Endometrial microvascular endothelial cells (primary cell): ENCODE data around the gene TM7SF2. TPM values are rescaled to one million over a fixed set of nuclear protein-coding genes. Genes with fewer than 3 reads are reported as not detected.
"Not testable (repeated sequence)": the region's sequence is repeated elsewhere in the genome, so short reads cannot be mapped to it uniquely, and the experiment has no call there.

Experiments used
- in situ Hi-C: cut with HindIII; loops from 2 replicates; pipeline ENCODE4 v1.10.0; 2017; ENCODE audit warnings: low sequenced_read_pairs, low pct_unique_long_range_greater_than_20kb; ENCODE audit errors: inconsistent ontology term
- total RNA-seq: library from RNA; depleted of rRNA; stranded (reverse); fragments of >200 nt; gene quantifications from one replicate; pipeline ENCODE4 v1.2.3, GENCODE V29; 2015; ENCODE audit errors: inconsistent ontology term

Gene TM7SF2
- total RNA-seq, 1 donor from 2014 or later, result 16.6 TPM

DNA sequence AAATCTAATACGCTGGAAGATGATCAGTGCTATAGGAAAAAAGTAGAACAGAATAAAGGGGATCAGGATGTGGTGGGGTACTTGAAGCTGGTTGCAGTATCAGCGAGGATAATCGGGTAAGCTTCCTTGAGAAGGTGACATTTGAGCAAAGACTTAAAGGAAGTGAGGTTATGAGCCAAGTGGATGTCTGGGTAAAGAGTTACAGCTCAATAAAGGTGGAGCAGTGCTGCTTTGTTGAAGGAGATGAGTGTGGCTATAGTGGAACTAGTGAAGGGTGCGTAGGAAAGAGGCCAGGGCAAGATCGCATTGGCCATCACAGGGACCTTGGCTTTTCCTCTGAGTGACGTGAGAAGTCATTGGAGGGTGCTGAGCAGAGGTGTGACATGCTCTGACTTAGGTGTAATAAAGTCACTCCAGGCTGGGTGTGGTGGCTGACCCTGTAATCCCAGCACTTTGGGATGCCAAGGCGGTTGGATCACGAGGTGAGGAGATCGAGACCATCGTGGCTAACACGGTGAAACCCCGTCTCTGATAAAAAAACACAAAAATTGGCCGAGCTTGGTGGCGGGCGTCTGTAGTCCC, 24.9 kb downstream of the TM7SF2 start:
- in situ Hi-C loops, result no loop called here

DNA sequence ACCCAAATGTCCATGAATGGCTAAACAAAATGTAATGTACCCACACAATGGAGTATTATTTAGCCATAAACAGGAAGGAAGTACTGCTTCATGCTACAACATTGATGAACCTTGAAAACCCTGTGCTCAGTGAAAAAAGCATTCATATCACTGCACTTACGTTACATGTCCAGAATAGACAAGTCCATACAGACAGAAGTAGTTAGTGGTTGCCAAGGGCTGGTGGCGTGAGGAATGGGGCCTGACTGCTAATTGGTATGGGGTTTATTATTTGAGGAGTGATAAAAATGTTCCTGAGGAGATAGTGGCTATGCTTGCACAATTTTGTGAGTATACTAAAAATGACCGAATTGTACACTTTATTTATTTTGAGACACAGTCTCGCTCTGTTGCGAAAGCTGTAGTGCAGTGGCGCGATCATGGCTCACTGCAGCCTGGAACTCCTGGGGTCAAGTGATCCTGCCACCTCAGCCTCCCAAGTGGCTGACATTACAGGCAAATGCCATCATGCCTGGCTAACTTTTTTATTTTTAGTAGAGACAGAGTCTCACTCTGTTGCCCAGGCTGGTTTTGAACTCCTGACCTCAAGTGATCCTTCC, 30.3 kb downstream of the TM7SF2 start:
- in situ Hi-C loops, result no loop called here

DNA sequence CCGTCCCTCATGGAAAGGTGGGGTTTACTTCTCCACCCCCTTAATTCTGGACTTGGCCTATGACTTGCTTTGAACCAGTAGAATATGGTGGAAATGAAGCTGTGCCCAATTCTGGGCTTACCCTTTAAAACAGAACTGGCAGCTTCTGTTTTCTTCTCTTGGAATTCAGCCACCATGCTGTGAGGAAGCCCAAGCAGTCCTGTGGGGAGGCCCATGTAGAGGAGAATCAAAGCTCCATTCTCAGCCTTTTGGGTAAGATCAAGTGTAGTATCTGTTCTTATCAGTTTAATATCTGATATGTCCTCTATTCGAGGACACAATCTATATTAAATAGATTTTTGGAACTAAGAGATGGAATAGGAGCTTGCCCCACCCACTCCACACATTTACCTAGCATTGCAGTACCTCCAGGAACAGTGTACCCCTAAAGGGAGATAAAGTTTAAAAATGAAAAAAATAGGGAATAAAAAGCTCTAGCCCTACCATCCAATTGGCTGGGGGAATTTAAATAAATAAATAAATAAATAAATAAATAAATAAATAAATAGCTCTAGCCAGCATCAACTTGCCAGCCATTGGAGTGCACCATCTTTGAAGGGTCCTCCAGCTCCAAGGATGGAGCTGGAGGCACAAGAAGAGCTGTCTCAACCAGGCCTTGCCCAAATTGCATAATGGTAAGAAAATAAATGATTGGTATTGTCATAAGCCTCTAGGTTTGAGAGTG, 35.8 kb downstream of the TM7SF2 start:
- in situ Hi-C loops, result no loop called here

DNA sequence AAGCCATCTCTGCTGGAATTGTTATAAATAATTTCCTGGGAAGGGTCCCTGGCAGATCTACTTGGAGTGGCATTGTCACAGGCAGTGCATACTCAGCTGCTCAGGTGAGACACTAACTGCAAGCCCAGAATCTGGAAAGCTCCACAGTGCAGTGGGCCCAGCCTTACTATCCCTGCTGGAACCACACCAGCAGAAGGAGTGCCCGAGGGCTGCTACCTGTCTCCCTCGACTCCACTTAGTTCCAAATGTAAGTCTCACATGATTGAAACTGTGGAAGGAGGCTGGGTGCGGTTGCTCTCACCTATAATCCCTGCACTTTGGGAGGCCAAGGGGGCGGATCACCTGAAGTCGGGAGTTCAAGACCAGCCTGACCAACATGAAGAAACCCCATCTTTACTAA, 37.0 kb downstream of the TM7SF2 start:
- in situ Hi-C loops, result no loop called here

DNA sequence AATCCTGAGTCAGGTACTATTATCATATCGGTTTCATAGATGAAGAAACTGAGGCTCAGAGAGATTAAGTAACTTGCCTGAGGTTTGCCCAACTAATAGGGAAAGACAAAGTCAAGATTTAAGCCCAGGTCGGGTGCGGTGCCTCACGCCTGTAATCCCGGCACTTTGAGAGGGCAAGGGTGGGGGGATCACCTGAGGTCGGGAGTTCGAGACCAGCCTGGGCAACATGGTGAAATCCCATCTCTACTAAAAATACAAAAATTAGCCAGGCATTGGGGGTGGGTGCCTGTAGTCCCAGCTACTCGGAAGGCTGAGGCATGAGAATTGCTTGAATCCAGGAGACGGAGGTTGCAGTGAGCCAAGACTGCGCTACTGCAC, 38.4 kb downstream of the TM7SF2 start:
- in situ Hi-C loops, result not testable (repeated sequence)

DNA sequence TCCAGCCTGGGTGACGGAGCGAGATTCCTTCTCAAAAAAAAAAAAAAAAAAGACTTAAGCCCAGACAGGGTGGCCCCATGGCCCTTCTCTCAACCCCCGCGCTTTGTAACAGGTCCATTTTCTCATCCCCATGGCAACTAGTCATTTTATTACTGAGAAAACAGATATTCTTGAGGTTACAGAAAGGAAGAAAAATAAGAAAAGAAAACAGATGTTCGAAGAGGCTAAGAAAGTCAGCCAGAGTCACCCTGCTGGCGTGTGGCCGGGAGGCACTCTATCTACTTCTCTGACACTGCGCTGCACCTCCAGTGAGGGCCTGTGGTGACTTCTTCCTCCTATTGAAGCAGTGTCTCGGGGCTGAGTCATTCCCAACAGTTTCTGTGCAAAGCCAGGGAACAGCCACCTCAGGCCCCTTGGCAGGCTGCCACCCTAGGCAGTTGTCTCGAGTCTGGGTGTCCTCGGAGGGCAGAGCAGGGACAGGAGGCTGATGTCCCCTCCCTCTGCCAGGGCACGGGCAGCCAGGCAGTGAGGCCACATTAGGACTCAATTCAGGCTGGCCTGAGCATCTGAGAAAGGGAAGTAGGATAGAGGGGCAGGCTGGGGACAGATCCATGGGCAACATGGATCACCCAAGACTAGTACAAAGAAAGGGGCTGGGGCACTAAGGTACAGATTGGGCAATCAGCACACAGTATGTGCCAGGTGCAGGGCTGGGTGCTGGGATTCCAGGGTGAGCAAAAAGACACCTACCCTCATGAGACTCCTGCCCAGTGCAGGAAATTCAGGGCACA, 39.0 kb downstream of the TM7SF2 start:
- in situ Hi-C loops, result no loop called here

DNA sequence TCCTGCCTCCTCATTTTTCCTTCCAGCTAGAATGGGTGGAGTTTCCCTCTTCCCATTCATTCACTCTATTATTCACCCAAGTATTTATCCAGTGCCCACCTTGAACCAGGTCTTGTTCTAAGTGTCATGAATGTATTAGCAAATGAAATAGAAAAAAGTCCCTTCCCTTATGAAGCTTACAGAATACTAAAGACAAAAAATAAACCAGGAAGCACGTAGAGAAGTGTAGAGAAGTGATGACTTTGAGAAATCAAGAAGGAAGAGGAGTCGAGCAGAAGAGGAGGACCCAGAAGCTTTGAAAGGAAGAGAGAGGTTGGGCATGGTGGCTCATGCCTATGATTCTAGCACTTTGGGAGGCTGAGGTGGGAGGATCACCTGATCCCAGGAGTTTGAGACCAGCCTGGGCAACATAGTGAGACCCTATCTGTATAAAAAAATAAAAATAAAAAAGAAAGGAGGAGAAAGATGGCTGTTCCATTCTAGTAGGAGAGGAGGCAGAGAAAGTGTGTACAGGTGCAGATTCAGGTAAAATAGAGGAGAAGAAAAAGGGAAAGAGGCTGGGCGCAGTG, 39.7 kb downstream of the TM7SF2 start:
- in situ Hi-C loops, result no loop called here

DNA sequence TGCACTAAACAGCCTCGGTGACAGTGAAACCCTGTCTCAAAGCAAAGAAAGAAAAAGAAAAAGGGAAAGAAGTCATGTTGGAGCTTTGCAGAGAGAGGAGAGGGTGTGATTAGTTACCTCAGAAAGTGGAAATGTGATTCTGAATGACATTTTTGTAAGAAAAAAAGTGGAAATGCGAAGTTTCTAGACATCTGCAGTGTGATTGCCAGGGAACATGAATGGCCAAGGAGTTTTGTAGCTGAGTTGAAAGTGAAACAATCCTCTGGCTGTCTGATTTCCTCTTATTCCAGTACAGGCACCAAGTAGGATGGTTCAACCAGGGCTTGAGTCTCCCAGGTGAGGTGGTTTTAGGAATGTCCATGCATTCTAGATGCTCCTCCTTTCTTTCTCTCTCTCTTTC, 40.5 kb downstream of the TM7SF2 start:
- in situ Hi-C loops, result no loop called here

DNA sequence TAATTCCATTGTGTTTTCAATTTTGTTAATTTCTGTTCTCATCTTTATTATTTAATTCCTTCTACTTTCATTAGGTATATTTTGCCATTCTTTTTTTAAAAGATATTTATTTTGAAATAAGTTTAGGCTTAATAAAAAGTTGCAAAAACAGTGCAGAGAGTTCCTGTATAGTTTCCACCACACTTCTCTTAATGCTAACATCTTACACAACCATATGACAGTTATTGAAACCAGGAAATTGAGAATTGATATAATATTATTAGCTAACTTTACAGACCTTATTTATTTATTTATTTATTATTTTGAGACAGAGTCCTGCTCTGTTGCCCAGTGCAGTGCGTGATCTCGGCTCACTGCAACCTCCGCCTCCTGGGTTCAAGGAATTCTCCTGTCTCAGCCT, 44.6 kb downstream of the TM7SF2 start:
- in situ Hi-C loops, result no loop called here

DNA sequence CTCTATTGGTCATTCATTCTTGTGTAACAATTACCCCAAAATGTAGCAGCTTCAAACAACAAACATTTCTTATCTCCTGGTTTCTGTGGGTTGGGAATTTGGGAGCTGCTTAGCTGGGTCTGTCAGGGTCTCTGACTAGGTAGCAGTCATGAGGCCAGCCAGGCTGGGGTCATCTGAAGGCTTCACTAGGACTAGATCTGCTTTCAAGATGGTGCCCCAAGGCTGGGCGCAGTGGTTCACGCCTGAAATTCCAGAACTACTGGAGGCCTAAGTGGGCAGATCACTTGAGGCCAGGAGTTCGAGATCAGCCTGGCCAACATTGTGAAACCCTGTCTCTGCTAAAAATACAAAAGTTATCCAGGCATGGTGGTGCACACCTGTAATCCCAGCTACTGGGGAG, 45.3 kb downstream of the TM7SF2 start:
- in situ Hi-C loops, result no loop called here

DNA sequence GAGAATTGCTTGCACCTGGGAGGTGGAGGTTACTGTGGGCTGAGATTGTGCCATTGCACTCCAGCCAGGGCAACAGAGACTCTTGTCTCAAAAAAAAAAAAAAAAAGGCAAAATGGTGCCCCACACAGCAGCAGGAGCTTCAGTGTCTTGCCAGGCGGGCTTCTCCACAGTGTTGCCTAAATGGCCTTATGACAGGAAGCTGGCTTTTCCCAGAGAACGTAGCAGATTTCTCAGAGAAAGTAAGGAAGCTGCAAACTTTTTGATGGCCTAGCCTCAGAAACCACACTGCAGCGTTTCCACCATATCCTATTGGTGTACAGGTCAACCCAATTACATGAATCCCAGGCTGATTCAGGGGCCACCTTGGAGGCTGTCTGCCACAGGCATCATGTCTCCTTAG, 45.7 kb downstream of the TM7SF2 start:
- in situ Hi-C loops, result no loop called here

DNA sequence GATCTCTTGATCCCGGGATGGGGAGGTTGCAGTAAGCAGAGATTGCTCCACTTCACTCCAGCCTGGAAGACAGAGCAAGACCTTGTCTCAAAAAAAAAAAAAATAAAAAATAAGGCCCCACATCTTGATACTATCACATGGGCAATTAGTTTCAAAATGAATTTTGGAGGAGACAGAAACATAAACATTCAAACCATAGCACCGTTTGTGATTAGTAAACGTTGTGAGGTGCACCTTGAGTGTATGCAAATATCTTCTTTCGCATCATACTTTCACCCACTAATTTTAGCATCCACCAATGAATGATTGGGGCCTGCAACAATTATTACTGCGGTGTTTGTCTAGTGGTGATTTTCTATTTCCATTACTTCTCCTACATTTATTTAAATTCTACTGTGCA, 47.3 kb downstream of the TM7SF2 start:
- in situ Hi-C loops, result no loop called here

DNA sequence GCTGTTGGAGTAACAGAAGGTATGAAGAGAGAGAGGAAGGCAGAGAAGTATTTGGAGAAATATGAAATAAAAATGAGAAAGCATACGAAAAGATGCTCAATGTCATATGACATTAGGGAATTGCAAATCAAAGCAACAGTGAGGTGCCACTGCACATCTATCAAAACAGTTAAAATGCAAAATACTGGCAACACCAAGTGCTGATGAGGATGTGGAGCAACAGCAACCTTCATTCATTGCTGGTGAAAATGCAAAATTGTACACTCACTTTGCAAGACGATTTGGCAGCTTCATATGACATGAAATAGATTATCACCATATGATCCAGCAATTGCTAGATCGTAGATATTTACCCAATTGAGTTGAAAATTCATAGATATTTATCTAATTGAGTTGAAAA, 49.0 kb downstream of the TM7SF2 start:
- in situ Hi-C loops, result no loop called here

DNA sequence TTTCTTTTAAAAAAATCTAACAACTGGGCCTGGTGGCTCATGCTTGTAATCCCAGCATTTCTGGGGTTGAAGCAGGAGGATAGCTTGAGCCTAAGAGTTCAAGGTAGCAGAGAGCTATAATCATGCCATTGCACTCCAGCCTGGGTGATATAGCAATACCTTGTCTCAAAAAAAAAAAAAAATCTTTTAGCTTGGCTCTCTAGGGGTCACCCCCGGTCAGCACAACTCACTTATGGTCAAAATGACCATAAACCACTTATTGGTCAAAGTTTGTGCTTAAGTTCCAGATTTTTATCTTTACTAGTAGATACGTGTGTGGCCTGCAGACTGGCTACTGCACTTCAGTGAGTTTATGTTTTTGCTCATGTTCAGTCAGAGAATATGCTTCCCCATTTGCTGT, 52.0 kb downstream of the TM7SF2 start:
- in situ Hi-C loops, result no loop called here

Other genes starting within 250 kb of the TM7SF2 start
- gene EHD1, start 233.3 kb upstream of the TM7SF2 start, total RNA-seq, result 202 TPM
- 26.2 TPM for gene ATG2A, start 194.7 kb upstream of the TM7SF2 start, total RNA-seq
- 26.5 TPM for gene PPP2R5B, start 187.2 kb upstream of the TM7SF2 start, total RNA-seq
- not detected for gene GPHA2, start 176.0 kb upstream of the TM7SF2 start, total RNA-seq
- not detected for gene MAJIN, start 139.8 kb upstream of the TM7SF2 start, total RNA-seq
- gene BATF2, start 114.9 kb upstream of the TM7SF2 start, total RNA-seq, result 2.8 TPM
- 92.0 TPM for gene ARL2, start 97.7 kb upstream of the TM7SF2 start, total RNA-seq
- 17.7 TPM for gene SNX15, start 84.4 kb upstream of the TM7SF2 start, total RNA-seq
- 17.8 TPM for gene SAC3D1, start 70.7 kb upstream of the TM7SF2 start, total RNA-seq
- 13.3 TPM for gene NAALADL1, start 53.3 kb upstream of the TM7SF2 start, total RNA-seq
- gene CDCA5, start 27.8 kb upstream of the TM7SF2 start, total RNA-seq, result 38.7 TPM
- gene ZFPL1, start 27.6 kb upstream of the TM7SF2 start, total RNA-seq, result 33.8 TPM
- 219 TPM for gene VPS51, start 15.7 kb upstream of the TM7SF2 start, total RNA-seq
- gene ZNHIT2, start 5.8 kb downstream of the TM7SF2 start, total RNA-seq, result 16.1 TPM
- gene FAU, start 10.3 kb downstream of the TM7SF2 start, total RNA-seq, result 393 TPM
- 56.2 TPM for gene MRPL49, start 10.4 kb downstream of the TM7SF2 start, total RNA-seq
- 33.2 TPM for gene SYVN1, start 22.6 kb downstream of the TM7SF2 start, total RNA-seq
- not detected for gene SPDYC, start 58.4 kb downstream of the TM7SF2 start, total RNA-seq
- gene CAPN1, start 70.1 kb downstream of the TM7SF2 start, total RNA-seq, result 159 TPM
- 43.5 TPM for gene POLA2, start 150.1 kb downstream of the TM7SF2 start, total RNA-seq
- 41.4 TPM for gene CDC42EP2, start 203.0 kb downstream of the TM7SF2 start, total RNA-seq
- 44.1 TPM for gene DPF2, start 222.0 kb downstream of the TM7SF2 start, total RNA-seq
- gene TIGD3, start 242.9 kb downstream of the TM7SF2 start, total RNA-seq, result not detected